Measurements from ENCODE around the gene S100A5.

S100A5 gene

GRCh38 chr1:153507926-153508583 lies 32.7 kb downstream of the S100A5 start:
- DNase-seq (ENCODE audit: low read depth in 2 of 2): no peak

GRCh38 chr1:153506831-153507413 lies 33.8 kb downstream of the S100A5 start:
- no peak for DNase-seq (ENCODE audit: low read depth in 2 of 2)

GRCh38 chr1:153506386-153506785 lies 34.3 kb downstream of the S100A5 start:
- DNase-seq (ENCODE audit: low read depth in 2 of 2): no peak

- DNase-seq (ENCODE audit: low read depth in 2 of 2): no peak
Observed at GRCh38 chr1:153505576-153505975, 35.2 kb downstream of the S100A5 start.

GRCh38 chr1:153503766-153504165 lies 37.0 kb downstream of the S100A5 start:
- no peak for DNase-seq (ENCODE audit: low read depth in 2 of 2)

- DNase-seq (ENCODE audit: low read depth in 2 of 2): no peak
Observed at GRCh38 chr1:153498746-153499145, 42.0 kb downstream of the S100A5 start.

GRCh38 chr1:153495536-153495935 lies 45.2 kb downstream of the S100A5 start:
- no peak for DNase-seq (ENCODE audit: low read depth in 2 of 2)

- peak; percentile 13 to 64 for DNase-seq (ENCODE audit: low read depth in 2 of 2)
Observed at GRCh38 chr1:153494976-153495535, 45.7 kb downstream of the S100A5 start.

GRCh38 chr1:153493343-153493960 lies 47.3 kb downstream of the S100A5 start:
- no peak for DNase-seq (ENCODE audit: low read depth in 2 of 2)

GRCh38 chr1:153490272-153491051 lies 50.3 kb downstream of the S100A5 start:
- DNase-seq (ENCODE audit: low read depth in 2 of 2): no peak

GRCh38 chr1:153488731-153489130 lies 52.0 kb downstream of the S100A5 start:
- DNase-seq (ENCODE audit: low read depth in 2 of 2): no peak

GRCh38 chr1:153487707-153488106 lies 53.0 kb downstream of the S100A5 start:
- no peak for DNase-seq (ENCODE audit: low read depth in 2 of 2)
